Endothelial cell of umbilical vein (primary cell): Measurements from ENCODE around the gene ANKRD44. TPM values are rescaled to one million over a fixed set of nuclear protein-coding genes. Genes with fewer than 3 reads are reported as not detected.

Experiments used
- BruUV-seq: library from RNA; stranded (reverse); fragments of 400-500 nt; replicated peaks from 2 replicates; lab custom pipeline; 2021; lab: Mats Ljungman, UMichigan
- CTCF ChIA-PET: fragments of 300-600, 350-600 bp; sonication (Branson Sonifier 250); formaldehyde crosslinking; loops from one replicate; lab custom pipeline; 2021; ENCODE audit warnings: antibody characterized with exemption, inconsistent platforms; lab: Charles Lee
- POLR2A ChIA-PET: fragments of 300-600, 350-600 bp; sonication (Branson Sonifier 250); formaldehyde crosslinking; loops from one replicate; lab custom pipeline; 2021; ENCODE audit warnings: antibody characterized with exemption, inconsistent platforms; lab: Charles Lee
- DNase-seq: peaks from one replicate; pipeline ENCODE4 v3.0.0-alpha.2; 2011; ENCODE audit warnings: low read depth, low spot score
- FAIRE-seq: peaks from 2 replicates; lab custom pipeline; 2011; peaks lifted over from hg19 to GRCh38; lab: Jason Lieb, UNC
- H2AFZ ChIP-seq: 2 replicates; pipeline ENCODE4 v1.6.0; 2012; ENCODE audit warnings: low read depth, low read length, control low read depth, inconsistent platforms
- H3K27ac ChIP-seq: 2 replicates; pipeline ENCODE4 v1.5.1; 2011; ENCODE audit warnings: low read depth, mild to moderate bottlenecking, control low read depth, low read length, moderate library complexity; ENCODE audit not compliant: insufficient read depth
- H3K27me3 ChIP-seq, 2 experiments: 2 replicates each; pipeline versions ENCODE4 v1.6.0 to v1.6.1; 2011; ENCODE audit warnings: low read length in 2 of 2, mixed read lengths in 1 of 2; ENCODE audit not compliant: control insufficient read depth in 2 of 2, insufficient read depth in 2 of 2
- H3K36me3 ChIP-seq, 2 experiments: 2 replicates in 1 of 2; 3 replicates in 1 of 2; pipeline ENCODE4 v1.5.1; 2011; ENCODE audit warnings: low read length in 2 of 2, mild to moderate bottlenecking in 1 of 2, moderate library complexity in 1 of 2; ENCODE audit not compliant: control insufficient read depth in 2 of 2, insufficient read depth in 2 of 2; ENCODE audit errors: extremely low read depth in 1 of 2
- H3K4me1 ChIP-seq: 3 replicates; pipeline ENCODE4 v1.5.1; 2011; ENCODE audit warnings: mild to moderate bottlenecking, low read length; ENCODE audit not compliant: control insufficient read depth, insufficient read depth; ENCODE audit errors: extremely low read depth
- H3K4me2 ChIP-seq: 2 replicates; pipeline ENCODE4 v1.6.1; 2011; ENCODE audit warnings: low read length, control low read depth, mixed read lengths; ENCODE audit not compliant: insufficient read depth
- H3K4me3 ChIP-seq, 3 experiments: fragments of 200-600 bp in 1 of 3; sonication (generic), shearing (Covaris generic) in 1 of 3; replicated peaks in 1 of 3; 2 replicates each; pipeline ENCODE4 v1.5.1; 2011 to 2016; ENCODE audit warnings: control low read depth in 3 of 3, low read length in 3 of 3, mild to moderate bottlenecking in 2 of 3, inconsistent platforms in 1 of 3, low read depth in 1 of 3, moderate library complexity in 1 of 3; ENCODE audit not compliant: insufficient read depth in 1 of 3
- H3K79me2 ChIP-seq: 2 replicates; pipeline ENCODE4 v1.6.0; 2012; ENCODE audit warnings: low read length, inconsistent platforms; ENCODE audit not compliant: control insufficient read depth, insufficient read depth
- H3K9ac ChIP-seq: replicated peaks from 2 replicates; pipeline ENCODE3; 2011; ENCODE audit warnings: low read length, control low read depth; ENCODE audit not compliant: insufficient read depth; ENCODE audit errors: extremely low read depth
- H3K9me1 ChIP-seq: replicated peaks from 3 replicates; pipeline ENCODE4 v1.6.0; 2011; ENCODE audit warnings: mild to moderate bottlenecking, low read length; ENCODE audit not compliant: control insufficient read depth, insufficient read depth; ENCODE audit errors: extremely low read depth
- H3K9me3 ChIP-seq: replicated peaks from 2 replicates; pipeline ENCODE4 v1.5.1; 2012; ENCODE audit warnings: low read length, inconsistent platforms; ENCODE audit not compliant: control insufficient read depth, insufficient read depth
- H4K20me1 ChIP-seq: replicated peaks from 2 replicates; pipeline ENCODE3; 2011; ENCODE audit warnings: mild to moderate bottlenecking, low read length; ENCODE audit not compliant: control insufficient read depth, insufficient read depth; ENCODE audit errors: extremely low read depth
- CTCF ChIP-seq, 2 donors: IDR thresholded peaks; 1 replicate in 1 of 2; 2 replicates in 1 of 2; pipeline ENCODE4 v1.5.1; 2011; ENCODE audit warnings: low read length in 2 of 2, mild to moderate bottlenecking in 2 of 2, moderate library complexity in 2 of 2, control low read depth in 1 of 2, inconsistent platforms in 1 of 2, low read depth in 1 of 2; ENCODE audit not compliant: insufficient read depth in 1 of 2; ENCODE audit errors: extremely low read depth in 1 of 2
- EZH2 ChIP-seq: IDR thresholded peaks from 2 replicates; pipeline ENCODE4 v1.6.1; 2012; ENCODE audit warnings: borderline replicate concordance, low read depth, mild to moderate bottlenecking, moderate library complexity, low read length, inconsistent platforms; ENCODE audit not compliant: severe bottlenecking
- FOS ChIP-seq: IDR thresholded peaks from 2 replicates; pipeline ENCODE4 v1.6.1; 2011; ENCODE audit warnings: mild to moderate bottlenecking, low read length, moderate library complexity, borderline replicate concordance; ENCODE audit not compliant: insufficient read depth
- GATA2 ChIP-seq: IDR thresholded peaks from 2 replicates; pipeline ENCODE4 v1.7.0; 2011; ENCODE audit warnings: low read depth, mild to moderate bottlenecking, moderate library complexity, mixed read lengths, low read length; ENCODE audit not compliant: insufficient read length, insufficient read depth
- JUN ChIP-seq: IDR thresholded peaks from 2 replicates; pipeline ENCODE4 v1.6.1; 2011; ENCODE audit warnings: borderline replicate concordance, low read depth; ENCODE audit not compliant: insufficient read length, insufficient read depth
- MAX ChIP-seq: IDR thresholded peaks from 2 replicates; pipeline ENCODE4 v1.6.1; 2011; ENCODE audit not compliant: insufficient read depth, insufficient read length
- MYC ChIP-seq: IDR thresholded peaks from one replicate; pipeline ENCODE4 v1.6.1; 2011; ENCODE audit warnings: mild to moderate bottlenecking, low read depth, low read length
- POLR2A ChIP-seq: IDR thresholded peaks from 2 replicates; pipeline ENCODE4 v1.6.1; 2012; ENCODE audit warnings: low read depth, mild to moderate bottlenecking, control low read depth, low read length
- POLR2AphosphoS5 ChIP-seq: IDR thresholded peaks from 2 replicates; pipeline ENCODE4 v1.6.1; 2012; ENCODE audit warnings: low read depth, mild to moderate bottlenecking, control low read depth, low read length, moderate library complexity; ENCODE audit not compliant: insufficient read depth
- dilution Hi-C: fragments of 300-500 bp; cut with MboI; formaldehyde crosslinking; loops from one replicate; pipeline ENCODE4 v1.15.0; 2019; ENCODE audit warnings: low sequenced_read_pairs; ENCODE audit not compliant: extremely low pct_ligation_motif_present
- intact Hi-C: fragments of 100-400 bp; cut with micrococcal nuclease; formaldehyde crosslinking; loops from one replicate; pipeline ENCODE4 v1.10.0; 2022
- polyA plus RNA-seq, 4 experiments: library from polyadenylated mRNA; depleted of rRNA in 3 of 4; stranded (reverse) in 3 of 4; unstranded in 1 of 4; fragments of >200 nt; gene quantifications; 2 replicates each; pipeline versions ENCODE4 v1.2.1 to v1.2.3, GENCODE V29; 2011 to 2012; ENCODE audit warnings: missing spikeins in 1 of 4
- total RNA-seq: library from RNA; stranded (reverse); gene quantifications from 2 replicates; pipeline ENCODE4 v1.2.3, GENCODE V29; 2021

Gene ANKRD44
- total and polyA plus RNA-seq, 2 donors (not counting 3 experiments of a cell fraction or from before 2014, with no cell fraction given), result 3.4 to 6.1 TPM

- CTCF ChIA-PET, result interaction anchor here (1.8 kb wide), 1 partner anchor 43 kb away, joined by 6 read pairs; no protein-coding TSS in a partner anchor
- H3K79me2 ChIP-seq, result no peaks in the 10 kb centered on the region
Measured at GRCh38 chr2:197156771-197157170, 153.8 kb downstream of the ANKRD44 start.

More at GRCh38 chr2:197156771-197157170, 153.8 kb downstream of the ANKRD44 start:
- Histone ChIP-seq H3K27me3 (no peaks in the 10 kb centered on the region), H2AFZ (no peak overlapping the region), H3K9ac (no peak overlapping the region), H4K20me1 (no peaks in the 10 kb centered on the region), H3K4me2 (no peak overlapping the region), H3K36me3 (no peaks in the 10 kb centered on the region), H3K4me1 (peaks cover 44% of the 10 kb centered on the region), H3K27ac (no peak overlapping the region), H3K4me3 (no peak overlapping the region), H3K9me3 (no peaks in the 10 kb centered on the region), H3K9me1 (no peaks in the 10 kb centered on the region)
- DNase-seq (no peak), FAIRE-seq (no peak)
- no TSS peak for BruUV-seq
- dilution Hi-C loops, result no loop called here
- POLR2A ChIA-PET, result no interaction called here
- intact Hi-C loops, result loop anchor here (5.0 kb wide), 1 partner anchor 229 kb away; the partner anchor contains the start of gene PGAP1
- no peak for TF ChIP-seq GATA2
- no peak for TF ChIP-seq JUN
- TF ChIP-seq POLR2A, result no peak
- no peak for TF ChIP-seq EZH2
- no peak for TF ChIP-seq MAX
- TF ChIP-seq CTCF (IDR thresholded peaks at IDR 0.05; ENCODE audit: extremely low read depth in 1 of 2, insufficient read depth in 1 of 2, low read depth in 1 of 2, low read length in 2 of 2), result no peak
- no peak for TF ChIP-seq FOS
- no peak for TF ChIP-seq POLR2AphosphoS5
- TF ChIP-seq MYC, result no peak
